CD4-positive, alpha-beta T cell treated with Interleukin-1 beta for 1 hour (primary cell): Measurements from ENCODE around the gene ME2.
"Not testable (repeated sequence)": the region's sequence is repeated elsewhere in the genome, so short reads cannot be mapped to it uniquely, and the experiment has no call there.

Experiments used
- DNase-seq, 2 donors: peaks; one replicate each; pipeline ENCODE4 v3.0.0-alpha.2; 2020 to 2022

Gene ME2

DNA sequence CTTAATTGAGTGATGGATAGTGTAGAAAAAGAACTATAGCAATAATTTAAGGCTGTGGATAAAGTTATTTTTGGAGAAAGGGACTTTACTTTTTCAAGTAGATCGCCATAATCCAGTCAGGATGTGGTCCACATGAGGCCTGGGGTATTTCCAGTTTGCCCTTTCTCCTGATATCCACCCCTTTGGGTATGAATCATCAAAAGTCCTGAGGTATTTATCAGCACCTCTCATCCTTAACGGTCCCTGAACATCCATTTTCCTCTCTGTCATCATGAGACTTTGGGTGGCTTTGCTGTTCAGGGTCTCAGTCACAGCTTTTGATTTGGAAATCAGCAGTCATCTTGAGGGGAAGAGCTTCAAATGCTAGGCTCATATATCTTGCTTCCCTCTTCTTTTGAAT lies 49.6 kb downstream of the ME2 start:
- no peak for DNase-seq

GRCh38 chr18:50933684-50934083 lies 54.8 kb downstream of the ME2 start:
- DNase-seq, result no peak

- DNase-seq, result no peak
Measured at GRCh38 chr18:50934545-50935211, 55.8 kb downstream of the ME2 start.

DNA sequence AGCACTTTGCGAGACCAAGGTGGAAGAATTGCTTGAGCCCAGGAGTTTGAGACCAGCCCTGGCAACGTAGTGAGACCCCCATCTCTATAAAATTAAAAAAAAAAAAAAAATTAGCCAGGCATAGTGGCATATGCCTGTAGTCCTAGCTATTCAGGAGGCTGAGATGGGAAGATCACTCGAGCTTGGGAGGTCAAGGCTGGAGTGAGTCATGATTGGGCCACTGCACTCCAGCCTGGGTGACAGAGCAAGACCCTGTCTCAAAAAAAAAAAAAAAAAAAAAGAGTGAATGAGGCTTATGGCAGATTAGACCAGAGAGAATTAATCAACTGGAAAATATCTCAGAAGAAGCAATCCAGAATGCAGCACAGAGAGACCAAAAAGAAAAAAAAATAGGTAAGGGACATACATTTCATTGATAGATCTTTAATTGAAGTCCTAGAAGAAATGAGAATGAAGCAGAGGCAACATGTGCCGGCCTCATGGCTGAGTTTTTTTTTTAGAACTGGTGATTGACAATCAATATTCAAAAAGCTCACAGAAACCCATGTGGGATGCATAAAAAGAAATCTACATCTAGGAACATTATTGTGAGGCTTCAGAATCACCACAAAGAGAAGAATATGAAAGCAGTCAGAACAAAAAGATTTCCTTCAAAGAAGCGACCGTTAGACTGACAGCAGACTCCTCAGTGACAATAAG lies 56.7 kb downstream of the ME2 start:
- DNase-seq, result no peak

DNA sequence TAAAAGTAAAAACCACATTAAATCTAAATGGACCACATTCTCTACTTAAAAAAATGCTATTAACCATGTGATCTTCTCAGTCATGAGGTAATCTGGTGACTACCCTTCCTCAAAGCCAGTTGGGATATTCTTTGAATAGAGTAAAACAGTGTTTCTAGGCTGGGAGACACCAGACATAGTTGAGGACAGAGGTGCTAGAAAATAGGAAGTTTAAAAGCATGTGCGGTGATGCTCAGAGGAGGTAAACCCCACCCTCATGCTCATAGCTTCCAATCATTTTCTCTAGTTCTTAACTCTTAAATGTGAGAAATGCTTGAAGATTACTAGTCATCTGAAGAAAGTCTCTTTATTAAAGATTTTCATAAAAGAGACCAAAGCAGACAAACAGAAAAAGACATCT lies 58.3 kb downstream of the ME2 start:
- no peak for DNase-seq

- DNase-seq, result no peak
Measured at GRCh38 chr18:50938912-50939311, 60.0 kb downstream of the ME2 start.

DNA sequence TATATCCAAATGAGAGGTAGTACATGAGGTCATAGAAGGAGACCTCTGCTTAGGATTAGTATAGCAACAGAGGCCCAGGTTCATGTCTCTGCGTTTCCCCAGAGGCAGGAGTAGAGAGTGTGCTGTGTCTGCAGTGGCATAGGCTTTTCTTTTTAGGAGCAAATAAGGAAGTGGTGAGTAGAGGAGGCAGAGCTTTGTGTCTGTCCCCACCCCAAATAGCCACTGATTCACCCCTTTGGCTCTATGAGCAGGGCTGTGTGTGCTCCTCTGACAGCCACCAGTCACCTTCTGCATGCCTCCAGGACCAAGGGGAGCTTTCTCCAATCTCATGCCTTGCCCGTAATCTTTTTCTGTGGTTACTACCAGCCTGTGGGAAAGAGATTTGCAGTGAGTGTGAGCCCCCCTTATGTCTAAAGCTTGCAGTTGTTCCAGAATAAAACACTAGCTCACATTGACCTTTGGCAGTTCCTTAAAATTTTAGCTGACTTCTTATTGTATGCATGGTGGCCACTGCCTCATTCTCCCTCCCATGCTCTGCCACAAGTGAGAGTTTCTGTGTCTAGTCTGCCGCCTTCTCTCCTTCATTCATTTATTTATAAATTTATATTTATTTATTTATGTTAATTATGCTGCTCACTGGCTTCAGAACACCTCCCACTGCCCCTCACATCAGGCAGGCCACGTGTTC lies 65.5 kb downstream of the ME2 start:
- no peak for DNase-seq

- not testable (repeated sequence) for DNase-seq
Measured at GRCh38 chr18:50945918-50946317, 67.0 kb downstream of the ME2 start.

DNA sequence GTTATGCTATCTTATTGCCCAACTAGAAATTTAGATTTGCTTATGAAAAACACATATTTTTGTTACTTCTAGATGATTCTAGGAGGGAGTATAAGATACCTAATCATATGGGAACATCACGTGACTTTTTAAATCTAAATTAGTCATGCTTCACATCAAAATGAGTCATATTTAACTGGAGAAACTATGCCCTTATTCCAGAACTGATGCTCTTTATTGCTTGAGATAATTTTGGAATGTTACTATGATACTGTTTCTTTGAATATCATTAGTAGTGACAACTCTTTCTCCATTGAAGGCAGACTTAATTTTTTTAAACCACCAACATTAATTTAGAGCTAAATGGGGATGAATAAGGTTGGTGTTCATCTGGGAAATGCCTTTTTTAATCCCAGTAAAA lies 69.0 kb downstream of the ME2 start:
- no peak for DNase-seq

GRCh38 chr18:50949185-50949584 lies 70.3 kb downstream of the ME2 start:
- DNase-seq, result no peak

GRCh38 chr18:50950626-50951025 lies 71.7 kb downstream of the ME2 start:
- DNase-seq, result no peak

DNA sequence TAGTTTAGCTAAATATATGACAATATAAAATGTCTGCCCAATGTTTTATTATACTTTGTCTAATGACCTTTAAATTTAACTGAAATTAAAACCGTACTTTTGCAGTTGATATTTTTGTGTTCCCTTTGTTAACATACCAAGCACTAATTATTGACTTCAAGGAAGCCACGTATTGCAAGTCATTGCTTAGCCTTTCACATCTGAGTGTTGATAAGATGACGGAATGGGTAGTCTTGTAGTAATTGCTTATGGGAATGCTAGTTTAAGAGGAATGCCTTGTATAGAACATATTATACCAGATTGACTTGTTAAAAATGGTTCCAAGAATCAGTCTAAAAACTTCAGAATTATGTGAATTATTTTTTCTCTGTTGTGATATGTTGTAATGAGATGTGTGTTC lies 74.9 kb downstream of the ME2 start:
- DNase-seq, result no peak

DNA sequence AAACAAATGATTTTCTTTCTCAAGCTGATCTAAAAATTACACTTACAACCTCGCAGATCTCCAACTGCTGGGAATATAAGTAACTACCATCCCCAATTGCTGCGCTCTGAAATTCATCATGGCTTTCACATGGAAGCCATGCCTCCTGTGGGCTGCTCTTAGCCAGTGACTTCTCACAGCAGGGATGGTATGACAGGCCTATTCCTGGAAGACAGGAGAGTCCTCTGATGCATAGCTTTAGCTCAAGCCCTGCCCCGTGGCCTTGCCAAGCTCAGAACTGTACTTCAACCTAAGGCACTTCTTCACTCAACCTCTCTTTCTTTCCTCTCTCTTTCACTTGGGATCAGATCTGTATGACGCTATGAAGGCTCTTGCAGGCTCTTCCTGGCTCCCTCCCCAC lies 76.3 kb downstream of the ME2 start:
- DNase-seq, result no peak

- DNase-seq, result no peak
Measured at GRCh38 chr18:50956116-50956515, 77.2 kb downstream of the ME2 start.

- DNase-seq, result no peak
Measured at GRCh38 chr18:50961974-50962373, 83.1 kb downstream of the ME2 start.

DNA sequence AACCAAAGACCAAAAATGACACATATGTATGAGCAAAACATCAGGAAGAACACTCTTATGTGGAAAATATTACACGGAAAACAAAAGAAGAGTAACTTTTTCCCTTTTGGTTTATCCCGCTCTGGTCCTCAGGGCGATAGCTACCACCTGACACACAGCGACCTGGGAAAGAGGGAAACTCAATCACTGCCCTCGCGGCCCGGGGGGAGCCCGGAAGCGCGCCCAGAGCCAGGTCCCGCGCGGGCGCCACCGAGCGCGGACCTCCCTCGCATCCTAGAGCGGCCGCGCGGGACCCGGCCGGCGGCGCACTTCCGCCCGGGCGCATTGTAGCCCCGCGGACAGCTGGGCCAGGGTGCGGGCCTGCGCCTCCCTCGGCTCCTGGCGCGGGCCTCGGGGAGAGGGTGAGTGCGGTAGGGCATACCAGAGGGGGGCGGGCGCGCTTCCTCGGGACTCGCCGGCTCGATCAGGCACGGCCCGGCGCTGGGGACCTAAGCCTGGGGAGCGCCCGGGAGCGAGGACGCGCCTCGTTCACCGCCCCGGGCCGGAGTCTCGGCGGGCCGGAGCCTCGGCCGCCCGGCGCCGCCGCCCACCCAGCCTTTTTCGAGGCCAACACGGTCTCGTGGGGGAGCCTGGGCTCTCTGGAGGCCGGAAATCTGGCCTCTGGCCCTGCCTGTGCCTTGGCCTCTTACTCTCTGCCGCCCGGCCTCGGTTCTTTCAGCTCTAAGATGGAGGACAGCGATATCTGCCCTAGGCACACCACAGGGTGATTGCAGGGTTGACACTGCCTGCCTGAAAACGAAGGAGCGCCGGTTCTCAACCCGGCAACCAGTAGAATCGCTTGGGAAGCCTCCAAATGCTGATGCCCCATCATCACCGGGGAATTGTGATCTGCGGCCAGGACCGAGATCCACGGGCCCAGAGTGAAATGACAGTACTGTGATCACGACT lies 89.1 kb downstream of the ME2 start, which contains the start of gene ELAC1:
Gene ELAC1 (plus strand): TSS at position 327 of the 948 bp plus-strand sequence. CDS start 6,365 bp downstream, outside the sequence.
- DNase-seq, result peak; percentile 69 to 71

GRCh38 chr18:50969448-50969847 lies 90.5 kb downstream of the ME2 start:
- DNase-seq, result no peak

GRCh38 chr18:50970006-50970405 lies 91.1 kb downstream of the ME2 start:
- DNase-seq, result no peak

DNA sequence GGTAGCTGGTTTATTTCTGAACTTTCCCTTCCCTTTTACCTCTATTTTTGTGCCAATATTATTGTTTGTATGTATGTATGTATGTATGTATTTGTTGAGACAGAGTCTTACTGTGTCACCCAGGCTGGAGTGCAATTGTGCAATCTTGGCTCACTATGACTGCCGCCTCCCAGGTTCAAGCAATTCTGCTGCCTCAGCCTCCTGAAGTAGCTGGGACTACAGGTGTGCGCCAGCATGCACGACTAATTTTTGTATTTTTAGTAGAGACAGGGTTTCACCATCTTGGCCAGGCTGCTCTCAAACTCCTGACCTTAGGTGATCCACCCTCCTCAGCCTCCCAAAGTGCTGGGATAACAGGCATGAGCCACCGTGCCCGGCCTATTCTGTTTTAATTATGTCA lies 93.5 kb downstream of the ME2 start:
- DNase-seq, result not testable (repeated sequence)

- no peak for DNase-seq
Measured at GRCh38 chr18:50973367-50974126, 94.6 kb downstream of the ME2 start.

GRCh38 chr18:50977037-50977760 lies 98.3 kb downstream of the ME2 start:
- DNase-seq, result no peak
